RWPE2 (cell line): ENCODE measurements around the gene OVOL1.

Experiments used
- ATAC-seq: fragments of 200-7000 bp; cut with Tn5 transposase; 3 replicates; pipeline ENCODE4 v1.9.1; 2021; ENCODE audit warnings: low read depth
- DNase-seq: peaks from one replicate; pipeline ENCODE4 v3.0.0-alpha.2; 2020; ENCODE audit warnings: low spot score
- H3K27ac ChIP-seq: fragments of 450-650 bp; 2 replicates; pipeline ENCODE4 v1.5.1; 2017; ENCODE audit warnings: mild to moderate bottlenecking; ENCODE audit not compliant: poor library complexity, severe bottlenecking
- H3K27me3 ChIP-seq: fragments of 250-450 bp; sonication (Bioruptor Pico); 2 replicates; pipeline ENCODE4 v1.5.1; 2021; ENCODE audit warnings: mild to moderate bottlenecking, moderate library complexity; ENCODE audit not compliant: insufficient read depth, poor library complexity, severe bottlenecking
- H3K36me3 ChIP-seq: fragments of 250-450 bp; sonication (Bioruptor Pico); 2 replicates; pipeline ENCODE4 v1.5.1; 2020; ENCODE audit warnings: low read depth, mild to moderate bottlenecking, moderate library complexity
- H3K4me1 ChIP-seq: fragments of 250-450 bp; sonication (Bioruptor Pico); 2 replicates; pipeline ENCODE4 v1.5.1; 2021; ENCODE audit warnings: mild to moderate bottlenecking, moderate library complexity; ENCODE audit not compliant: insufficient read depth, poor library complexity, severe bottlenecking
- H3K4me3 ChIP-seq: fragments of 250-450 bp; sonication (Bioruptor Pico); 2 replicates; pipeline ENCODE4 v1.5.1; 2021; ENCODE audit warnings: mild to moderate bottlenecking, moderate library complexity; ENCODE audit not compliant: severe bottlenecking
- H3K9me3 ChIP-seq: fragments of 250-450 bp; sonication (Bioruptor Pico); 2 replicates; pipeline ENCODE4 v1.5.1; 2021; ENCODE audit warnings: mild to moderate bottlenecking, moderate library complexity; ENCODE audit not compliant: severe bottlenecking
- TF ChIP-seq, protein P1 (sequence below): fragments of 450-650 bp; IDR thresholded peaks from one replicate; pipeline ENCODE4 v1.5.1; 2017; ENCODE audit warnings: mild to moderate bottlenecking, moderate library complexity; ENCODE audit not compliant: poor library complexity, severe bottlenecking

OVOL1 gene

DNA sequence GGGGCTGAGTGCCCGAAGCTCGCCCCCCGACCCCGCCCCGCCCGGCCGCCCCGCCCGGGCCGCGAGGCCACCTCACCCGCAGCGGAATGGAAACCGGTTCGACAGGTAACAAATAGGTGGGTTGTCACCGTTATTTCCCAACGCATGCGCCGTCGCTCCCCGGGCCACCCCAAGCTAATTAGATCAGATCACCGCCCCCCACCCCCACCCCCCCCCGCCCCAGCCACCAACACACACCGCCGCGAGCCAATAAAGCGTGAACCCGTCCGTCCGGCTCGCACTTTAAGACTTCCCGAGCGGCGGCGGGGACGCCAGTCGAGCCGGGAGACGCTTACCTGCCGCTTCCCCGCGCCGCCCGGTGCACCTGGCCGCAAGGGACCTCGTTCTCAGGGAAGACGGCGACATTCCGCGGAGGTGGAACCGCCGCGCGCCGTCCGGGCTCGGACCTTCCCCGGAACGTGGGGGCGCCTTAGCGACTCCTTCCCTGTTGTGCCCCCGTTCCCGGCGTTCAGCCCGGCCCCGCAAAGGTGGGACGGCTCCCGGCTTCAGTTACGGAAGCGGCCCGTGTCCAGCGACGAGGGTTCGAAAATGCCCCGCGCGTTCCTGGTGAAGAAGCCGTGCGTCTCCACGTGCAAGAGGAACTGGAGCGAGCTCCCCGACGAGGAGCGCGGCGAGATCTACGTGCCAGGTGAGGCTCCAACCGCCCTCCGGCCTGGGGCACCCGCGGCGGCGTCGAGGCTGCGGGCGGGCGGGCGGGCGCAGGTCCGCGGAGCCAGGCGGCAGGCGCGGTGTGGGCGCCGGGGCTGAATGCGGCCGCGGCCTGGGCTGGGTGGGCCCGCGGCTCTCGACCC is at the start of gene OVOL1:
TSS of gene OVOL1 (plus strand) at position 278 of the 851 bp plus-strand sequence. CDS start at position 589, 311 bp downstream.
- Histone ChIP-seq H3K27me3 (peaks cover 25% of the 10 kb centered on the region), H3K27ac (no peak within 1 kb of the TSS), H3K9me3 (no peaks in the 10 kb centered on the region), H3K36me3 (no peaks in the 10 kb centered on the region), H3K4me3 (peak within 1 kb of the TSS; percentile 35), H3K4me1 (no peaks in the 10 kb centered on the region)
- DNase-seq (no peak), ATAC-seq (peak; percentile 33)
- TF ChIP-seq, protein P1, sequence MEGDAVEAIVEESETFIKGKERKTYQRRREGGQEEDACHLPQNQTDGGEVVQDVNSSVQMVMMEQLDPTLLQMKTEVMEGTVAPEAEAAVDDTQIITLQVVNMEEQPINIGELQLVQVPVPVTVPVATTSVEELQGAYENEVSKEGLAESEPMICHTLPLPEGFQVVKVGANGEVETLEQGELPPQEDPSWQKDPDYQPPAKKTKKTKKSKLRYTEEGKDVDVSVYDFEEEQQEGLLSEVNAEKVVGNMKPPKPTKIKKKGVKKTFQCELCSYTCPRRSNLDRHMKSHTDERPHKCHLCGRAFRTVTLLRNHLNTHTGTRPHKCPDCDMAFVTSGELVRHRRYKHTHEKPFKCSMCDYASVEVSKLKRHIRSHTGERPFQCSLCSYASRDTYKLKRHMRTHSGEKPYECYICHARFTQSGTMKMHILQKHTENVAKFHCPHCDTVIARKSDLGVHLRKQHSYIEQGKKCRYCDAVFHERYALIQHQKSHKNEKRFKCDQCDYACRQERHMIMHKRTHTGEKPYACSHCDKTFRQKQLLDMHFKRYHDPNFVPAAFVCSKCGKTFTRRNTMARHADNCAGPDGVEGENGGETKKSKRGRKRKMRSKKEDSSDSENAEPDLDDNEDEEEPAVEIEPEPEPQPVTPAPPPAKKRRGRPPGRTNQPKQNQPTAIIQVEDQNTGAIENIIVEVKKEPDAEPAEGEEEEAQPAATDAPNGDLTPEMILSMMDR = no peak

GRCh38 chr11:65739022-65739421 is 47.8 kb upstream of the OVOL1 start:
- Histone ChIP-seq H3K9me3 (no peaks in the 10 kb centered on the region), H3K27me3 (no peaks in the 10 kb centered on the region), H3K27ac (no peak overlapping the region), H3K36me3 (no peaks in the 10 kb centered on the region), H3K4me1 (no peaks in the 10 kb centered on the region), H3K4me3 (no peak overlapping the region)
- DNase-seq = no peak
- ATAC-seq = no peak
- TF ChIP-seq, protein P1 = no peak

DNA sequence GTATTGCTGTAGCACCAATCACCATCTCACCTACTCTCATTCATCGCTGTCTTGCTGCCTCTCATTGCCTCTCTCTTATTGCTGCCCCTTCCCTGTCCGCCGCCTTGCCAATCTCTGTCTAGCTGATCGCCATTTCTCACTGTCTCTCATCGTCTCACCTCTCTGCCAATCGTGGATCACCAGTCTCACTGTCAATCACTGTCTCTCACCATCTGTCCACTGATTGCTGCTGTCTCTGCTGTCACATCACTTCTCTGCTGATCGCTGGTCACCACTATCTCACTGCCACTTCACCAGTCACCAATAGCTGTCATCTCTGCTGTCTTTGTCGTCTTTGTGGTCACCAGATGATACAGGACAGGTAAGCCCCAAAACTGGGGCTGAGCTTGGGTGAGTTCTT is 45.7 kb upstream of the OVOL1 start:
- H3K27ac ChIP-seq = no peak overlapping the region
- TF ChIP-seq, protein P1 = no peak
- ATAC-seq (no peak), DNase-seq (no peak)
- H3K36me3 ChIP-seq = no peaks in the 10 kb centered on the region
- no peaks in the 10 kb centered on the region for H3K4me1 ChIP-seq
- H3K27me3 ChIP-seq = no peaks in the 10 kb centered on the region
- H3K9me3 ChIP-seq = no peaks in the 10 kb centered on the region
- H3K4me3 ChIP-seq = no peak overlapping the region

GRCh38 chr11:65742353-65742752 is 44.5 kb upstream of the OVOL1 start:
- DNase-seq = no peak
- H3K9me3 ChIP-seq = no peaks in the 10 kb centered on the region
- H3K36me3 ChIP-seq = no peaks in the 10 kb centered on the region
- TF ChIP-seq, protein P1 = no peak
- no peak overlapping the region for H3K4me3 ChIP-seq
- H3K27ac ChIP-seq = no peak overlapping the region
- no peak for ATAC-seq
- H3K4me1 ChIP-seq = no peaks in the 10 kb centered on the region
- no peaks in the 10 kb centered on the region for H3K27me3 ChIP-seq

DNA sequence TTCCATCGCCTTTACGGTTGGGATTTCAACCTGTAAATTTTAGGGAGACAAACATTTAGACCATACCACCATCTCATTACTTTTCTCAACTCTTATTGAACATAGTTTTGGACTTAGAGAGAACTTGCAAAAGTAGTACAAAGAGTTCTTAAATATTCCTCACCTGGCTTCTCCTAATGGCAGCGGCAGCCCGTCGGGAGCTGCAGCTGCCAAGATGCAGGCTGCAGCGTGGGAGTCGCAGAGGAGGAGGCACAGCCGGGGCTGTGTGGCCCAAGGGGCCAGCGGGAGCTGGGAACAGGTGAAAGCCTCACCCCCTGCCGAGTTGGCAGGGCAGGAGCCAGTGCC is 43.2 kb upstream of the OVOL1 start:
- no peak for DNase-seq
- H3K27ac ChIP-seq = no peak overlapping the region
- H3K9me3 ChIP-seq = no peaks in the 10 kb centered on the region
- no peaks in the 10 kb centered on the region for H3K4me1 ChIP-seq
- TF ChIP-seq, protein P1 = no peak
- H3K27me3 ChIP-seq = peaks cover 3% of the 10 kb centered on the region
- H3K4me3 ChIP-seq = no peak overlapping the region
- ATAC-seq = no peak
- H3K36me3 ChIP-seq = no peaks in the 10 kb centered on the region
